MM.1S (cell line): ENCODE results near the gene TMEM167B.

Experiments used
- CTCF ChIP-seq: fragments of 300-600 bp; sonication (generic); IDR thresholded peaks from 2 replicates; pipeline ENCODE4 v1.5.1; 2016; ENCODE audit warnings: antibody characterized with exemption, low read length, mixed read lengths
- EZH2 ChIP-seq: fragments of 300-600 bp; sonication (generic); optimal IDR thresholded peaks from 2 replicates; pipeline ENCODE3; 2017; ENCODE audit warnings: low read depth, mild to moderate bottlenecking, antibody characterized with exemption, low read length, mixed read lengths
- EZH2phosphoT487 ChIP-seq: fragments of 300-600 bp; sonication (generic); IDR thresholded peaks from 2 replicates; pipeline ENCODE4 v1.6.1; 2018; ENCODE audit warnings: antibody characterized with exemption, low read length

- TF ChIP-seq CTCF (no peak), EZH2 (no peak), EZH2phosphoT487 (no peak)
These were observed 43.9 kb upstream of the TMEM167B start for GRCh38 chr1:109046671-109047070.
